SK-N-DZ (cell line): ENCODE measurements around the gene FNDC3B.
"Not testable (repeated sequence)": the region's sequence is repeated elsewhere in the genome, so short reads cannot be mapped to it uniquely, and the experiment has no call there.

Source experiments
- DNase-seq: peaks from one replicate; pipeline ENCODE4 v3.0.0-alpha.2; 2015; ENCODE audit warnings: low spot score

Gene FNDC3B

DNA sequence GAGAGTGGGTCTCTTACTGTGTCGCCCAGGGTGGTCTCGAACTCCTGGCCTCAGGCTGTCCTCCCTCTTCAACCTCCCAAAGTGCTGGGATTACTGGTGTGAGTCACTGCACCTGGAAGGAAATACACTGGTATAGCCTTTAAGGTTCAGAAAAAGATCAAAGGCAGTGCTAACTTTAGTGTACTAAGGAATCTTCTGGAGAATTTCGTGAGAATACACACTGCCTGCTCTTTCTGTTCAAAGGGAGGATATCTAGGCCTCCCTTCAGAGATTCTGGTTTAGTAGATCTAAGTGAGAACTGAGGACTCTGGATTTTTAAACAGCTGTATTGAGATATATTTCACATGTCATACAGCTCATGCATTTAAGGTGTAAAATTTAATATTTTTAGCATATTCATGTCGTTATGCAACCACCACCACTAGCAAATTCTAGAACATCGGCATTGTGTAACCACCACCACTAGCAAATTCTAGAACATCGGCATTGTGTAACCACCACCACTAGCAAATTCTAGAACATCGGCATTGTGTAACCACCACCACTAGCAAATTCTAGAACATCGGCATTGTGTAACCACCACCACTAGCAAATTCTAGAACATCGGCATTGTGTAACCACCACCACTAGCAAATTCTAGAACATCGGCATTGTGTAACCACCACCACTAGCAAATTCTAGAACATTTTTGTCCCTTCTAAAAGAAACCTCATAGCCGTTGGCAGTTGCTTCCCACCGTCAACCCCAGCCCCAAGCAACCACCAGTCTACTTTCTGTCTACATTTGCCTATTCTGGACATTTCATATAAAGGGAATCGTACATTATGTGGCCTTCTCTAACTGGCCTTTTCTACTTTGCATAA lies 54.4 kb downstream of the FNDC3B start:
- not testable (repeated sequence) for DNase-seq

DNA sequence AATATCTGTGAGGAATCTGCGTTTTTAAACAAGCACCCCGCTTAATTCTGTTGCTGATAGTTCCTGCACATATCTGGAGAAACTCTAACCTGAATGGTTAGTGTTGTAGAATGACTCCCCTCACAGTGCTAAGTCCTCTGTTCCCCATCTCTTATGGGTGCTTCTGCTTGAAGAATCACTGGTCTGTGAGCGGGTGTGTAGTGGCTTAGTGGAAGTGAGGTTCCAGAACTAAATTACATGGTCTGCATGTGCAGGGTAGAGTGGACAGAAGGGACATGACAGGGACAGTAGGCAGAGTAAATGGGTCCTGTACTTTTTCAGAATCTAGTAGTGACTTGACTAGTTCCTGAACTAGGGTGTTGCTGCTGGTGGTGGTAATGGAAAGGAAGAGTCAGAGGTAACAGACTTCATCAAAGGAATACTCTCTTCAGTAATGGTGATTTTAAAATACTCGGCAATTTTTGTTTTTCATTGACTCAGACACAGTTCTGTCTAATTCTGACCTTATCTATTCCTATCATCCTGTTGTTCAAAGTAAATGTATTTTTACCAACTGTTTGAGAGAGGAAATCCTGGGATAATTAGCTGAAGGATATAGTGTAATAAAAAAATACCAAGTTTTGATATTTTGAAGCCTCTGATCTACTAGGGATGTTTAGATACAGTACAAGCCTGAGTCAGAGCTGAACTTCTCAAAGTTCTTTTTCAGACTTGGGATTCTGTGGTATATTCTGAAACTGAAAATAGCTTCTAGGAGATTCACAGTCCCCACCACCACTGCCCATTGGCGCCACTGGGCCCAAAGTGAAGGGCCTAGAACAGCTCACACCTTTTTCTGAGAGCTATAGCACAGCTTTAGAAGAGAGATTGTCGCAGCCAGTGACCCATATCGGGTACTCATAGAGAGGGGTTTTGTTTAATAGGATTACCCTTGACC lies 55.5 kb downstream of the FNDC3B start:
- DNase-seq = no peak

DNA sequence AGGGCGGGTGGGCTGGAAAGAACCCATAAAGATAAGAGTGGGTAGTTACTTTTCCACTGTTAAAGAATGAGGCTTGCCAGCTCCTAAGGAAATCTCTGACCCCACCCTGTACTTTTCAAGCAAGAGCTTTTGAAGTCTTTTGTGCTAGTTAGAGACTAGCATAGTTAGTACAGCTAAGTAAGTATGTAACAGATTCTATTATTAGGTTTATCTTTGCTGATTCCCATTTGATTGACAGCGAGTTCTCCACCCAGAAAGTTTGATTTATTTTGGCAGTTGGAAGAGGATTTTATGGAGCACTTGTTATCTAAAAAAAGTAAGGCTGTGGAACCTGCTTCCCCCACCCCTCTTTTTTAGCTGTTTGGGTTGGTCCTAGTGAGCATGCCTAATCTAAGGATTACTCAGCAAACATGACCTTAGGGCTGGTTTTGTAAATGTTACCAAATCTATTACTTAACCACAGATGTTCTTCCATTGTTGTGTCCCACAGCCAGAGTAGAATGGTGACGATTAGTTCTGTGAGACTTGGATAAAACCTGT lies 57.6 kb downstream of the FNDC3B start:
- DNase-seq = no peak

GRCh38 chr3:172097585-172097984 lies 58.2 kb downstream of the FNDC3B start:
- no peak for DNase-seq

DNA sequence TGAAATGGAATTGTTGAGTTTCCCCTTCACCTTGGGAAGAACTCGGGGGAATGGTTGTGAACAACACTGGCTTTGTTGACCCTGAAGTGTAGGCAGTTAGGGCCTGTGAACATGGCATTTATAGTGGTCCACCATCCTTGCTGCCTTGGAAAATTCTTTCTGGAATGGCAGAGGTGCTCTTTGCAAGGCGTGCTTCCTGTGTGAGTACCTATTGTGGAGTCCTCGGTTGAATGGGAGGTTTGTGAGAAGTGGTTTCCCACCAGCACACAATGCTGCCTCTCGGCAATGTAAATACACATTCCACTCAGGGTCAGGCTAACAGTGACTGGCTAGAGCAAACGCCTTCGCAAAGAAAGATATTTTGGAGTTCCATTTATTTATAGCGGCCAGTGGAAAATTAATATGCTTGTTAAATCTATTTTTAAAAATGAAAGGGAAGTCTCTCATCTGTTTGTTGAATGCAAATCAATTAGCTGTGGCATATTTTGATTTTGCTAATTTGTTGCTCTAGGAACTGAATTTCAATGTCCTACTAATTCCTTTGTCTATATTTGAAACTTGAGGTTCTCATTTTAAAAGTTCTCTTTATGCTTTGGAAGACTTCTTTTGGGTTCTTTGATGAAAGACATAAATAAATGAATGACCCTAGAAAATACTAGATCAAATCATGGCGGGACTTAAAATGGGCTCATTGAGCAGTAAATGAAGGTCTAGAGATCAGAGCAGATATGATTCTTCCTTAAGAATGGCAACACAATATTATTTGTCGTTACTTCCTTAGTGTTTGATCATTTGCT lies 59.5 kb downstream of the FNDC3B start:
- DNase-seq = no peak

- no peak for DNase-seq
Observed at GRCh38 chr3:172099495-172099808, 60.1 kb downstream of the FNDC3B start.

DNA sequence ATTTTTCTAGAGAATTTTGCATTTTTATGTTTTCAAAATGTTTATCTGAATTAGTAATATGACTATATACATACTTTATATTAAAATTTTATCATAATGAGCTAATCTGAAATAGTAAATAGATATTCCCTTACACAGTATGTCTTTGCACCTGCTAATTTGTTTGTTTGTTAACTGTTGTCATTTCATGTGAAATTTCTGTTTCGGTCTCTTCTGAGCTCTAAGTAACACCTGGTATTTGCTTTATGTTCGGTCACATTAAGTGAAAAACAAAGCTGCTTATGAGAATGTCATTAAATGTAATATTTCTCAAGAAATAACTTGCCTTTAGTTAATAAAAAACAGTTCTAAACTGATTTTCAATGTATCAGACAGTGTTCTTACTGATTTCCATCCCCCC lies 61.1 kb downstream of the FNDC3B start:
- no peak for DNase-seq

DNA sequence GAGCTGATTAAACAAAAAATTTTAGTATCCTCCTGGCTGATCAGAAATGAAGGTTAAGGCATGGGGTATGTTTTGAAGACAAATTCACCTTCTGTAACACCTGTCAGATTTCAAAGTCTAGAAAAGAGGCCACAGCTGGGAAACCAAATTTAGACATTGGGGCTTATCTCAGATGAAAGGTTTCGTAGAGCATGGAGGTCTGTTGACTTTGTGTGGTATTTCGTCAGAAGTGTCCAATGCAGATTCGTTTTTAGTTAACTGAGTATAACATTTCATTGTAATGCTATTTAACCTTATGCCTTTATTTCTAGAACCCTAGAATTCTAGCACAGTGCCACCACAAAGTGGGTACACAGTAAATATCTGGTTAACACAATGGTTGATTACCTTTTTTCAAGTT lies 61.7 kb downstream of the FNDC3B start:
- DNase-seq = no peak

DNA sequence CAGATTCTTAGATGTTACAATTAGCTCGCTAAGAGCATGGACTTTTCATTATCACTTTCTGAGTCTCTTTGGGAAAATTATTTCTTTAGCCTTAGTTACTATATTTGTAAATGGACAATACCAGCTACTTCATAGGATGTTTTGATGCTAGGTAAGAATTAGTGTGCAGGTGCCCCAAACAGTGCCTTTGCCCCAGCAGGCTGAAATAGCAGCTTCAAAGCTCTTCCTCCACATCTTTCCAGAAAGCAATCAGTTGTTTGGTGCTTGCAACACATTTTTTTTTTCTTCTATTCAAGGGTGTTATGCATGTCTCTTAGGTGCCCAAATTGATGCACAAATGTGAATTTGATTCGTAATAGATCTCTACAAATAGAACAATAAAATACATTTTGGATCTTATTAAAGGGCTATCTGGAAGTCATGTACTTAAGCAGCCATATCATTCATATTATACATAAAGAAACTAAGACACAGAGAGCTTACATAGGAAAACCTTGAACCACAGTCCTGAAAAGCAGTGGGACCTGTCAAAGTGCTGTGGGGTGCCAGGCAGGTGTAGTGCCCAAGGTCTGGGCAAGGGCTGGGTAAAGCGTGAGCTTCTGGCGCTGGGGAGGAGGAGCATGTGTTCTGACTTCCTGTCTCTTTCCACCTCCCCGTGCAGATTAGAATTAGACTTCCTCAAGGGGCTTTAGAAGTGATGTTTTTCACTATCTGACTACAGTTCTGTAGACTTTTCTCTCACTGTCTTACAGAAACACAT lies 62.9 kb downstream of the FNDC3B start:
- no peak for DNase-seq

- DNase-seq = no peak
Observed at GRCh38 chr3:172102883-172103310, 63.5 kb downstream of the FNDC3B start.

DNA sequence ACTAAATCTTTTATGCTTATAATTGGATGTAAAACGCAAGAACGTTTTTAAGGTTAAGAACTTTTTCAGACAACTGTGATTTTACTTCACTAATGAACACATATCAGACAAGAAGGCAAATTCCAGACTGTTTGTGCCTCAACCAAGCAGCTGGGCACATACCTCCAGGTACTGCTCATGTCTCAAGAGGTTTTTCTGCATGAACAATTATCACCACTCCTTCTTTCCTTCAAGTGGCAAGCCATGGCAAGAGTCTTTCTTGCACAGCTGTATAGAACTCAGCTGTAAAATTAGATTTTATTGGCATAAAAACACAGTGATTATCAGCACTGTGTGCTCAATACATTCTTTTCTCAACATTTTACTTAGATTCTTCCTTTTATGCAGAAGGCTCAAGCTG lies 64.3 kb downstream of the FNDC3B start:
- DNase-seq = no peak

- DNase-seq = no peak
Observed at GRCh38 chr3:172104471-172105072, 65.2 kb downstream of the FNDC3B start.

DNA sequence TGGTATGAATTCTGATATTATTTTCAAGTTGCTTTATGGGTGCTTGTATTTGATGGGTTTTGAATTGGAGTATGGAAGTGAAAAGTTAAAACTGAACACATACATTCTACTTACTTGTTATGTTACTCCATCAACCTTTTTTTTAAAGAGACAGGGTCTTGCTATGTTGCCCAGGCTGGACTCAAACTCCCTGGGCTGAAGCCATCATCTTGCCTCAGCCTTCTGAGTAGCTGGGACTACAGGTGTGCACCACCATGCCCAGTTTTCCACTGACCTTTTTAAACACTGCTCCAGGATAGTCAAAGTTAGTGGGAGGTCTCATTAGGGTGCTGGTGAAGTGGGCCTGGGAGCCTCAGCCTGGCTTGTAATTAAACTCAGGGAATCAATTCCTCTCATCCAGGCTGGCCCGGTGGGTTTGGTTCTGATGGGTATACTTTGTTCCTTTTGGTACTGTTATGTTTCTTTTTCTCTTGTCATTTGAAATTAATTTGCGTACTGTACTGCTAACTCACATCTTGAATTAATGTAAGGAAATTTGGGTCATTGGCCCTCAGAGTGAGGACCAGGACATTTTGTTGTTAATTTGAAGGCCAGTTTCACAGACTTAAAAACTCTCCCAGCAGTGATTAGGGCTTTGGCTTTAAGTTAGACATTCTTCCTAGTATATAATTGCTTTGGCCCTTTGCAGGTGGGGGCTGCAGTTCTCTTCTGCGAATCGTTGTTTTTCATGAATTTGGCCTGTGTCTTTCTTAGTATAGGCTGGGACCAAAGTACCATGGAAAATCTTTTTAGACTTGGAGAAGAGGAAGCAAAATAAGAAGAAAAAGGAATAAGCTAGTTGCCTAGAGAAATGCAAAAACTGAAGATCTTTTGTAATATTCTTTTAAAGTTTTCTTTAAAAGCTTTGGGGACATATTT lies 66.9 kb downstream of the FNDC3B start:
- DNase-seq = no peak

- DNase-seq = no peak
Observed at GRCh38 chr3:172106989-172107388, 67.6 kb downstream of the FNDC3B start.

GRCh38 chr3:172107403-172107802 lies 68.0 kb downstream of the FNDC3B start:
- no peak for DNase-seq

DNA sequence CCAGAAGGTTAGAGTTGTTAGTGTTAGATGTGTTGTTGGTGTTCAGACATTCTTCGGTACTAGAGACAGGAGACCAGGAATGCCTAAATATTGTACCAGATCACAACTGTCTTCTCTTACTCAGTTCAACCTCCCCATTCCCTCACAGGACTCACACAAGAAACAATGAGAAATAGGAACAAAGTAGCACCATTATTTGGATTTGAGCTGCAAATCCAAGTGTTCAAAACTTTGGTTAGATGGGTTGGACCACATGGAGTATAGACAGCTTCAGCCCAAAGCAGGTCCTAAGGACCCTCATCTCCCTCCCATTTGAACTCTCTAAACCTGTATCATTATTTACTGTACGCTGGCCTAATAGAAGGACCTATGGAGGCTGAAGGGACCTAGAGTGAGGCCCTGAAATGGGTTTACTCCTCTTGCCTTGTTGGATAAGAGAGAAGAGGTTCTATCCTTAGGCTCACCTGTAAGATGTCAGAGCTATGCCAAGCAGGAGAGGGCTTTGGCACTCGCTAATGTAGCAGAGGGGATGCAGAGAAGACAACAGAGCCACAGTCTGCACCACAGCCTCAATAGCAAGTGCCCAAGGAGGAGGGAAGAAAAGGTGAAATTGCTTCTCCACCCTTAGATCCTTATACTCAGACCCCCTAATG lies 70.9 kb downstream of the FNDC3B start:
- DNase-seq = no peak

- DNase-seq = no peak
Observed at GRCh38 chr3:172111163-172111562, 71.8 kb downstream of the FNDC3B start.

- DNase-seq = no peak
Observed at GRCh38 chr3:172112078-172112733, 72.8 kb downstream of the FNDC3B start.
